ENCODE measurements around the gene SCML1.

- TF ChIP-seq CTCF (IDR thresholded peaks at IDR 0.05) (no peak), SIN3A (IDR thresholded peaks at IDR 0.05; ENCODE audit: borderline replicate concordance, insufficient read depth, low read depth, low read length) (no peak)
These were observed 10.4 kb downstream of the SCML1 start for GRCh38 chrX:17747692-17748091.

Measured in Panc1 (cell line).